ENCODE results near the gene KLHL29. TPM values are rescaled to one million over a fixed set of nuclear protein-coding genes. Genes with fewer than 3 reads are reported as not detected.

KLHL29 gene
- total RNA-seq, 1 experiment from 2014 or later: 3.4 TPM

GRCh38 chr2:23551875-23552274 is 166.9 kb downstream of the KLHL29 start:
- Histone ChIP-seq H3K27ac (no peak overlapping the region), H3K79me2 (ENCODE audit: low read depth) (no peaks in the 10 kb centered on the region), H3K36me3 (ENCODE audit: low read depth) (no peaks in the 10 kb centered on the region), H3K27me3 (ENCODE audit: insufficient read depth, low read depth) (no peaks in the 10 kb centered on the region), H2AFZ (no peak overlapping the region), H3K9me2 (ENCODE audit: insufficient read depth) (no peaks in the 10 kb centered on the region), H3K4me2 (no peak overlapping the region), H4K20me1 (ENCODE audit: insufficient read depth) (no peaks in the 10 kb centered on the region; the same call in 1 of the 2 replicates), H3K4me3 (no peak overlapping the region), H3K9me3 (ENCODE audit: insufficient read depth, low read depth) (no peaks in the 10 kb centered on the region), H3F3A (ENCODE audit: insufficient read depth, low read depth) (no peaks in the 10 kb centered on the region), H3K4me1 (replicated peaks; ENCODE audit: insufficient read depth) (no peaks in the 10 kb centered on the region)
- TF ChIP-seq EZH2 (IDR thresholded peaks at IDR 0.05; ENCODE audit: low read depth): no peak
- TF ChIP-seq, protein P1, sequence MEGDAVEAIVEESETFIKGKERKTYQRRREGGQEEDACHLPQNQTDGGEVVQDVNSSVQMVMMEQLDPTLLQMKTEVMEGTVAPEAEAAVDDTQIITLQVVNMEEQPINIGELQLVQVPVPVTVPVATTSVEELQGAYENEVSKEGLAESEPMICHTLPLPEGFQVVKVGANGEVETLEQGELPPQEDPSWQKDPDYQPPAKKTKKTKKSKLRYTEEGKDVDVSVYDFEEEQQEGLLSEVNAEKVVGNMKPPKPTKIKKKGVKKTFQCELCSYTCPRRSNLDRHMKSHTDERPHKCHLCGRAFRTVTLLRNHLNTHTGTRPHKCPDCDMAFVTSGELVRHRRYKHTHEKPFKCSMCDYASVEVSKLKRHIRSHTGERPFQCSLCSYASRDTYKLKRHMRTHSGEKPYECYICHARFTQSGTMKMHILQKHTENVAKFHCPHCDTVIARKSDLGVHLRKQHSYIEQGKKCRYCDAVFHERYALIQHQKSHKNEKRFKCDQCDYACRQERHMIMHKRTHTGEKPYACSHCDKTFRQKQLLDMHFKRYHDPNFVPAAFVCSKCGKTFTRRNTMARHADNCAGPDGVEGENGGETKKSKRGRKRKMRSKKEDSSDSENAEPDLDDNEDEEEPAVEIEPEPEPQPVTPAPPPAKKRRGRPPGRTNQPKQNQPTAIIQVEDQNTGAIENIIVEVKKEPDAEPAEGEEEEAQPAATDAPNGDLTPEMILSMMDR (conservative IDR thresholded peaks at IDR 0.05): no peak
- no TSS peak for BruUV-seq (replicated peaks)
- intact Hi-C loops (cut with micrococcal nuclease; ENCODE audit: unreplicated experiment): no loop called here
- DNase-seq: no peak
- ChIA-PET CTCF (no interaction called here), POLR2A (ENCODE audit: unreplicated experiment) (no interaction called here)

DNA sequence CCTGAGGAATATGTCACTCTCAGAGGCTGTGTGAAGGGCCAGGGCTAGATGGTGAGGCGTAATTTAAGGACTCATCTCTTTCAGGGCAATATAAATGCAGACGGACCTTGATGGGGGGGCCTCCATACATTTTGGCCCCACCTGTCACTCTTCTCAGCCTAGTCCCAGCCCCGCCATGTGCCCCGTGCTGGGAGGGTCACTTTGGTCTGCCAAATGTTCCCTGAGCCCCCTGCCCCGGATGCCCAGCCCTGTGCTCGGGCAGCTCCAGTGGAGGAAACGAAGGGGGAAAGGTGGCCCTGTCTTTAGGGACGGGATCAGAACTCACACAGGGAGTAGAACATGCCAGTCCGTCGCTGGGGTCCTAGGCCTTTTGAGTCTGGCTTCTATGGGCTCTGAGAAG is 168.6 kb downstream of the KLHL29 start:
- BruUV-seq (replicated peaks): no TSS peak
- intact Hi-C loops (cut with micrococcal nuclease; ENCODE audit: unreplicated experiment): no loop called here
- H2AFZ ChIP-seq: no peak overlapping the region

DNA sequence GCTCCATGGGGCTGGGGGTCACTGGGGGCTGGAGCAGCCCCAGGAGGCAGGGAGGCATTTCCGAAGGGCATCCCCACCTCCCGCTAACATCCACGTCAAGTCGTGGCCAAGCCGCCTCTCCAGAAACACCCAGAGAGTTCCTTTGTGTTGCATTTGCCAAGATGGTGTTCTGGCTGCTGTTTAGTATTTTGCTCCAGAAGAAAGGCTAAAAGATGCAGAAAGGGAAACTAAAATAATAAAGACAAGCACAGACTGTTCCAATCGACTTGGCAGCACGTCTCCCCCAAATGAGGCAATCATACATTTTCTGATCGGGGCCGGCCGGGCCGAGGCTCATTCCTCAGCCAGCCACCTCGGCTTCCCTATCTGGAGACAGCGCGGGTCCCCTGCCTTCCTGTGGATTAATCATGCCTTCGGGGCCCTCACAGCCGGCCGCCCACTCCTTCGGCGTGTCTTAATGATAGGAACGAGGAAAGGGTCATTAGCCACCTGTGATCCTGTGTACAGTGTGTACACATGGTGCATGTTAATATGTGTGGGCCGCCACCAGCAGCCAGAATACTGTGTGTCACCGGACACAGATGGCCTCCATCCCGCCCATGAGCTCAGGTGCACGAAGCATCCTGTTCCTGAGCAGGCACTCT is 169.2 kb downstream of the KLHL29 start:
- H3K4me2 ChIP-seq: no peak overlapping the region
- H3K4me3 ChIP-seq: no peak overlapping the region
- no peak overlapping the region for H2AFZ ChIP-seq
- H3K27ac ChIP-seq: no peak overlapping the region
- no peaks in the 10 kb centered on the region for H3F3A ChIP-seq (ENCODE audit: insufficient read depth, low read depth)
- intact Hi-C loops (cut with micrococcal nuclease; ENCODE audit: unreplicated experiment): no loop called here
- H3K27me3 ChIP-seq (ENCODE audit: insufficient read depth, low read depth): no peaks in the 10 kb centered on the region
- H3K9me3 ChIP-seq (ENCODE audit: insufficient read depth, low read depth): no peaks in the 10 kb centered on the region
- H3K9me2 ChIP-seq (ENCODE audit: insufficient read depth): no peaks in the 10 kb centered on the region
- H3K79me2 ChIP-seq (ENCODE audit: low read depth): no peaks in the 10 kb centered on the region
- H3K4me1 ChIP-seq (replicated peaks; ENCODE audit: insufficient read depth): no peaks in the 10 kb centered on the region
- no peaks in the 10 kb centered on the region for H3K36me3 ChIP-seq (ENCODE audit: low read depth)
- no peak for DNase-seq
- no TSS peak for BruUV-seq (replicated peaks)
- CTCF ChIA-PET: no interaction called here
- no peaks in the 10 kb centered on the region for H4K20me1 ChIP-seq (ENCODE audit: insufficient read depth)
- TF ChIP-seq EZH2 (IDR thresholded peaks at IDR 0.05; ENCODE audit: low read depth): no peak
- TF ChIP-seq, protein P1 (conservative IDR thresholded peaks at IDR 0.05): no peak
- POLR2A ChIA-PET (ENCODE audit: unreplicated experiment): no interaction called here

More for the DNA sequence above, 168.6 kb downstream of the KLHL29 start:
- no peaks in the 10 kb centered on the region for H3K4me1 ChIP-seq (replicated peaks; ENCODE audit: insufficient read depth)
- no peak overlapping the region for H3K4me3 ChIP-seq
- ChIA-PET CTCF (no interaction called here), POLR2A (ENCODE audit: unreplicated experiment) (no interaction called here)
- H3K27me3 ChIP-seq (ENCODE audit: insufficient read depth, low read depth): no peaks in the 10 kb centered on the region
- H3K9me2 ChIP-seq (ENCODE audit: insufficient read depth): no peaks in the 10 kb centered on the region
- no peaks in the 10 kb centered on the region for H3K36me3 ChIP-seq (ENCODE audit: low read depth)
- TF ChIP-seq, protein P1 (conservative IDR thresholded peaks at IDR 0.05): no peak
- no peak for TF ChIP-seq EZH2 (IDR thresholded peaks at IDR 0.05; ENCODE audit: low read depth)
- DNase-seq: no peak
- H3K4me2 ChIP-seq: no peak overlapping the region
- H4K20me1 ChIP-seq (ENCODE audit: insufficient read depth): no peaks in the 10 kb centered on the region
- no peaks in the 10 kb centered on the region for H3K9me3 ChIP-seq (ENCODE audit: insufficient read depth, low read depth)
- H3K79me2 ChIP-seq (ENCODE audit: low read depth): no peaks in the 10 kb centered on the region
- H3K27ac ChIP-seq: no peak overlapping the region
- no peaks in the 10 kb centered on the region for H3F3A ChIP-seq (ENCODE audit: insufficient read depth, low read depth)
